HEK293T (cell line): ENCODE data around the gene USP22.

ENCODE experiments used
- CTCF ChIA-PET: fragments of 350-600 bp; formaldehyde crosslinking; extraction: SDS; loops from one replicate; lab custom pipeline; 2021; ENCODE audit warnings: antibody characterized with exemption, inconsistent platforms; lab: Yijun Ruan, JAX
- POLR2A ChIA-PET: fragments of 350-600 bp; formaldehyde crosslinking; extraction: SDS; loops from one replicate; lab custom pipeline; 2020; ENCODE audit warnings: antibody characterized with exemption, inconsistent platforms; lab: Yijun Ruan, JAX
- DNase-seq: peaks from one replicate; pipeline ENCODE4 v3.0.0; 2012; ENCODE audit warnings: mixed read lengths; ENCODE audit errors: extremely low spot score
- ARNT ChIP-seq: fragments of 450-650 bp; IDR thresholded peaks from 2 replicates; pipeline ENCODE4 v1.6.1; 2017; ENCODE audit warnings: mild to moderate bottlenecking
- BHLHE40 ChIP-seq: fragments of 450-650 bp; IDR thresholded peaks from 2 replicates; pipeline ENCODE4 v1.6.1; 2016; ENCODE audit warnings: mild to moderate bottlenecking, moderate library complexity, borderline replicate concordance
- CTBP1 ChIP-seq: fragments of 450-650 bp; IDR thresholded peaks from 2 replicates; pipeline ENCODE4 v1.6.1; 2016; ENCODE audit warnings: borderline replicate concordance
- ELF4 ChIP-seq: fragments of 450-650 bp; IDR thresholded peaks from 2 replicates; pipeline ENCODE4 v1.6.1; 2017; ENCODE audit warnings: antibody characterized with exemption
- FOXA1 ChIP-seq: fragments of 450-650 bp; IDR thresholded peaks from 2 replicates; pipeline ENCODE4 v1.6.1; 2016; ENCODE audit warnings: mild to moderate bottlenecking
- FOXK2 ChIP-seq: fragments of 450-650 bp; IDR thresholded peaks from 2 replicates; pipeline ENCODE4 v1.6.1; 2016; ENCODE audit warnings: mild to moderate bottlenecking
- FOXM1 ChIP-seq: fragments of 450-650 bp; IDR thresholded peaks from 2 replicates; pipeline ENCODE4 v1.6.1; 2017; ENCODE audit warnings: mild to moderate bottlenecking, borderline replicate concordance
- HDGF ChIP-seq: fragments of 450-650 bp; IDR thresholded peaks from 2 replicates; pipeline ENCODE4 v1.6.1; 2017; ENCODE audit warnings: antibody characterized with exemption, borderline replicate concordance
- L3MBTL2 ChIP-seq: fragments of 450-650 bp; conservative IDR thresholded peaks from 2 replicates; pipeline ENCODE4 v1.6.1; 2016; ENCODE audit warnings: mild to moderate bottlenecking
- LEF1 ChIP-seq: fragments of 450-650 bp; IDR thresholded peaks from 2 replicates; pipeline ENCODE4 v1.6.1; 2017; ENCODE audit warnings: mild to moderate bottlenecking, borderline replicate concordance
- NFRKB ChIP-seq: fragments of 450-650 bp; IDR thresholded peaks from 2 replicates; pipeline ENCODE4 v1.6.1; 2016; ENCODE audit warnings: mild to moderate bottlenecking, moderate library complexity
- PKNOX1 ChIP-seq: fragments of 450-650 bp; IDR thresholded peaks from 2 replicates; pipeline ENCODE4 v1.6.1; 2016
- SP1 ChIP-seq: fragments of 450-650 bp; IDR thresholded peaks from 2 replicates; pipeline ENCODE4 v1.6.1; 2017
- SUZ12 ChIP-seq: fragments of 450-650 bp; IDR thresholded peaks from 2 replicates; pipeline ENCODE4 v1.6.1; 2016; ENCODE audit warnings: mild to moderate bottlenecking
- TARDBP ChIP-seq: fragments of 450-650 bp; IDR thresholded peaks from 2 replicates; pipeline ENCODE4 v1.6.1; 2016

Gene USP22

DNA sequence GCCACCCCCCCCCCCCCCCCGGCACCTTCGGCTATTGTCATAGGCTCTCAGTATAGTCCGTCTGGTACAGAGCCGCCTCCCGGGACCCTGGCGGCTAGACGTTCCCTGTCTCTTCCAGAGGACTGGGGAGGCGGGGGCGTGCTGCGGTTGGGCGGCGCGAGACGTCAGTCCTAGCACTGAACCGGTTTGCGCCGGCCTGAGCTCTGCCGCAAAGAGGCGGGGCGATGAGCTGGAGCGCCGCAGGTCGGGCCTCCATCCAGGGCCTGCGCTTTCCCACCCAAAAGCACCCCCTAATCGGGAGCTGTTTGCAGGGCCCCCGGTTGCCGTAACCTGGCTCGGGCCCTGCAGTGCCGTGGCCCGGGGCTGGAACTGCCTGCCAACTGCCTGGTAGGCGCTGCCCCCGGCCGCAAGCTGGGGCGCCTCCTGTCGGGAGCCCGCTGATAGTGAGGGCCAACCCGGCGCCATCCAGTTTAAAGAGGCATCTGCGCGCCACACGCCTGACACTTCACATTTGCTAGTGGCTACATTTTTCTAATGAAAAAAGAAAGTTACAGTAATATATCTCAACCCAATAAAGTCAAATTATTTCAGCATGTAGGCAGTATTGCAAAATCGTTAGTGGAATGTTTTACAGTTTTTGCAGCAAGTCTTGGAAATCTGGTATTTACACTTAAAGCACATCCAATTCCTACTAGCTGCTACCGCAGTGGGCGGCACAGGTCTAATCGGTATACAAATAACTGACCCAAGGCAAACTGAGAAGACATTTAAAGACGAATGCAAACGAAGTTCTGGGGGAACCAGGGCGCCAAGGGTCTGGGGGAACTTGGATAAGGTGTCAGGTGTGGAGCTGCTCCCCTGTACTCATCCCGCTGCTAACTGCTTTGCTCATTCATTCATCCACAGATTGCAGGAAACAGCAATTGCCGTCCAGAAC is 753 bp upstream of the USP22 start:
- ChIA-PET POLR2A (interaction anchor here (0.7 to 3.8 kb wide), 27 partner anchors 9 to 354 kb away, joined by 3 to 59 read pairs (median 6); partner anchors contain the start of genes DHRS7B and TMEM11), CTCF (interaction anchor here (0.6 to 2.8 kb wide), 8 partner anchors 9 to 1972 kb away, joined by 3 to 13 read pairs (median 4); no protein-coding TSS in a partner anchor)
- TF ChIP-seq PKNOX1, result peak; percentile 95
- TF ChIP-seq LEF1, result peak; percentile 91
- TF ChIP-seq HDGF, result peak; percentile 90; the same call in 1 of the 2 replicates
- no peak for TF ChIP-seq NFRKB
- TF ChIP-seq ARNT, result peak; percentile 52; the same call in 1 of the 2 replicates
- TF ChIP-seq CTBP1, result 0 out of 2 replicates have a peak, but pooled peaks have one; percentile 59
- no peak for TF ChIP-seq FOXK2
- 0 out of 2 replicates have a peak, but pooled peaks have one; percentile 37 for TF ChIP-seq ELF4
- TF ChIP-seq FOXA1, result no peak
- peak; percentile 84 for TF ChIP-seq L3MBTL2
- TF ChIP-seq FOXM1, result 0 out of 2 replicates have a peak, but pooled peaks have one; percentile 18
- peak; percentile 70 for DNase-seq

- POLR2A ChIA-PET, result interaction anchor here (0.8 to 3.8 kb wide), 10 partner anchors 16 to 242 kb away, joined by 3 to 59 read pairs (median 6); partner anchors contain the start of genes DHRS7B and TMEM11
- DNase-seq, result peak; percentile 71
- TF ChIP-seq TARDBP (no peak), FOXM1 (peak; percentile 55; the same call in 1 of the 2 replicates)
- CTCF ChIA-PET, result no interaction called here
Measured at GRCh38 chr17:21041741-21042457, 912 bp downstream of the USP22 start.

DNA sequence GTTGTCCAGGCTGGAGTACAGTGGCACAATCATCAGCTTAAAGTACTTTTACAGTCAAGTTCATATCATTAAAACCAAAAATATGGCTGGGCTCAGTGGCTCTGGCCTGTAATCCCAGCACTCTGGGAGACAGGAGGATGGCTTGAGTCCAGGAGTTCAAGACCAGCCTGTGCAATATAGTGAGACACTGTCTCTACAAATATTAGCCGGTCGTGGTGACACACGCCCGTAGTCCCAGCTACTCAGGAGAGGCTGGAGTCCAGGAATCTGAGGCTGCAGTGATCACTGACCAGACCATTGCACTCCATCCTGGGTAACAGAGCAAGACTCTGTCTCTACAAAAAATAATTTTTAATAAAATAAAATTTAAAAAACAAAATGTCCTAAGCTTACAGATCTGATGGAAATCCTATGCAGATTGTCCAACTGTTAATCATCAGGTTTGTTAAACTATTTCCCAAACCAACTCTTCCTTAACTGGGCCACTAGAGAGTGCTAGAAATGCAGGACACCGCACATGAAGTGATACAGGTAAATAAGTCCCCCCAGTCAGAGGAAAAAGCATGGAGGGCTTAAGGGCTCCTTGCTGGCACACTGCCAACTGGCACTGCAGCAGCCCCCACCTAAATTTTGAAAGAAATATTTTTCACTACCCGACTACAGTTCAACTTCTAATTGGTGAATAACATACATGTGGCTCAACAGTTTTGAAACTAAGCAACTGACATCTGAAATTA is 2.8 kb downstream of the USP22 start:
- ChIA-PET CTCF (interaction anchor here (0.6 to 0.7 kb wide), 2 partner anchors 14 to 471 kb away, joined by 3 read pairs; no protein-coding TSS in a partner anchor), POLR2A (interaction anchor here (1.7 kb wide), 1 partner anchor 59 kb away, joined by 7 read pairs; no protein-coding TSS in a partner anchor)
- DNase-seq, result peak; percentile 63
- TF ChIP-seq L3MBTL2 (no peak), SP1 (no peak), ELF4 (no peak), HDGF (no peak), NFRKB (no peak), TARDBP (no peak)

- CTCF ChIA-PET, result interaction anchor here (0.6 to 1.4 kb wide), 3 partner anchors 13 to 82 kb away, joined by 3 to 7 read pairs (median 5); no protein-coding TSS in a partner anchor
- POLR2A ChIA-PET, result interaction anchor here (1.4 kb wide), 1 partner anchor 62 kb away, joined by 9 read pairs; no protein-coding TSS in a partner anchor
- TF ChIP-seq CTBP1 (no peak), L3MBTL2 (no peak)
- DNase-seq, result no peak
Measured at GRCh38 chr17:21037117-21037803, 5.6 kb downstream of the USP22 start.

GRCh38 chr17:21036361-21036881 is 6.4 kb downstream of the USP22 start:
- TF ChIP-seq LEF1 (no peak), BHLHE40 (no peak), NFRKB (no peak), PKNOX1 (no peak), L3MBTL2 (no peak), ELF4 (no peak), CTBP1 (no peak), SUZ12 (no peak), FOXM1 (no peak), FOXA1 (no peak)
- no peak for DNase-seq
- ChIA-PET POLR2A (interaction anchor here (1.4 kb wide), 1 partner anchor 63 kb away, joined by 9 read pairs; no protein-coding TSS in a partner anchor), CTCF (interaction anchor here (0.6 to 1.1 kb wide), 2 partner anchors 12 to 83 kb away, joined by 3 to 7 read pairs; no protein-coding TSS in a partner anchor)
